ENCODE results near the gene SLC1A1. TPM values are rescaled to one million over a fixed set of nuclear protein-coding genes. Genes with fewer than 3 reads are reported as not detected.
A peak's percentile ranks its signal among the peaks of the same experiment; 100 is the strongest.
"Not testable (repeated sequence)": the region's sequence is repeated elsewhere in the genome, so short reads cannot be mapped to it uniquely, and the experiment has no call there.

The SLC1A1 gene
- total and polyA plus RNA-seq, 2 experiments from 2014 or later: 3.7 to 8.2 TPM

- Mint-ChIP-seq H3K36me3 (ENCODE audit: low read depth) (peaks cover 10% of the 10 kb centered on the region), H3K9me3 (peaks cover 26% of the 10 kb centered on the region), H3K4me1 (peaks cover 19% of the 10 kb centered on the region)
- H3K4me2 ChIP-seq; H3K27me3 Mint-ChIP-seq (ENCODE audit: insufficient read depth, low read depth, poor library complexity); H4K20me1 ChIP-seq (replicated peaks; ENCODE audit: insufficient read depth); H3K27ac ChIP-seq (ENCODE audit: low read depth); H3K36me3 ChIP-seq (ENCODE audit: insufficient read depth); H3K79me2 ChIP-seq (replicated peaks; ENCODE audit: insufficient read depth); H3K4me3 Mint-ChIP-seq; H3K9me2 ChIP-seq (ENCODE audit: insufficient read depth); H3K27me3 ChIP-seq (ENCODE audit: insufficient read depth); H3K4me1 ChIP-seq (ENCODE audit: insufficient read depth); H3F3A ChIP-seq (replicated peaks; ENCODE audit: low read depth); H3K4me3 ChIP-seq; H2AFZ ChIP-seq; H3K27ac Mint-ChIP-seq; ATAC-seq: not testable (repeated sequence)
- DNase-seq (ENCODE audit: low spot score): peak; percentile 68
- TF ChIP-seq, protein P1, sequence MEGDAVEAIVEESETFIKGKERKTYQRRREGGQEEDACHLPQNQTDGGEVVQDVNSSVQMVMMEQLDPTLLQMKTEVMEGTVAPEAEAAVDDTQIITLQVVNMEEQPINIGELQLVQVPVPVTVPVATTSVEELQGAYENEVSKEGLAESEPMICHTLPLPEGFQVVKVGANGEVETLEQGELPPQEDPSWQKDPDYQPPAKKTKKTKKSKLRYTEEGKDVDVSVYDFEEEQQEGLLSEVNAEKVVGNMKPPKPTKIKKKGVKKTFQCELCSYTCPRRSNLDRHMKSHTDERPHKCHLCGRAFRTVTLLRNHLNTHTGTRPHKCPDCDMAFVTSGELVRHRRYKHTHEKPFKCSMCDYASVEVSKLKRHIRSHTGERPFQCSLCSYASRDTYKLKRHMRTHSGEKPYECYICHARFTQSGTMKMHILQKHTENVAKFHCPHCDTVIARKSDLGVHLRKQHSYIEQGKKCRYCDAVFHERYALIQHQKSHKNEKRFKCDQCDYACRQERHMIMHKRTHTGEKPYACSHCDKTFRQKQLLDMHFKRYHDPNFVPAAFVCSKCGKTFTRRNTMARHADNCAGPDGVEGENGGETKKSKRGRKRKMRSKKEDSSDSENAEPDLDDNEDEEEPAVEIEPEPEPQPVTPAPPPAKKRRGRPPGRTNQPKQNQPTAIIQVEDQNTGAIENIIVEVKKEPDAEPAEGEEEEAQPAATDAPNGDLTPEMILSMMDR (conservative IDR thresholded peaks at IDR 0.05; ENCODE audit: low read depth in 2 of 2): peak; percentile 31 to 32; a peak in 3 of 4 replicates
These were observed 41.1 kb downstream of the SLC1A1 start for GRCh38 chr9:4531355-4531754.

- not testable (repeated sequence) for H3K27me3 ChIP-seq (ENCODE audit: insufficient read depth); H3K27me3 Mint-ChIP-seq (ENCODE audit: insufficient read depth, low read depth, poor library complexity); H2AFZ ChIP-seq; H3K79me2 ChIP-seq (replicated peaks; ENCODE audit: insufficient read depth); H3K27ac Mint-ChIP-seq; H4K20me1 ChIP-seq (replicated peaks; ENCODE audit: insufficient read depth); H3K36me3 Mint-ChIP-seq (ENCODE audit: low read depth); H3K4me1 ChIP-seq (ENCODE audit: insufficient read depth); H3K4me2 ChIP-seq; H3K36me3 ChIP-seq (ENCODE audit: insufficient read depth); DNase-seq (ENCODE audit: low spot score); H3K9me2 ChIP-seq (ENCODE audit: insufficient read depth); H3K27ac ChIP-seq (ENCODE audit: low read depth); H3F3A ChIP-seq (replicated peaks; ENCODE audit: low read depth); H3K4me3 Mint-ChIP-seq; H3K4me3 ChIP-seq; ATAC-seq
- H3K4me1 Mint-ChIP-seq: peaks cover 16% of the 10 kb centered on the region
- H3K9me3 Mint-ChIP-seq: peaks cover 26% of the 10 kb centered on the region
These were observed 43.6 kb downstream of the SLC1A1 start for GRCh38 chr9:4533881-4534280.

DNA sequence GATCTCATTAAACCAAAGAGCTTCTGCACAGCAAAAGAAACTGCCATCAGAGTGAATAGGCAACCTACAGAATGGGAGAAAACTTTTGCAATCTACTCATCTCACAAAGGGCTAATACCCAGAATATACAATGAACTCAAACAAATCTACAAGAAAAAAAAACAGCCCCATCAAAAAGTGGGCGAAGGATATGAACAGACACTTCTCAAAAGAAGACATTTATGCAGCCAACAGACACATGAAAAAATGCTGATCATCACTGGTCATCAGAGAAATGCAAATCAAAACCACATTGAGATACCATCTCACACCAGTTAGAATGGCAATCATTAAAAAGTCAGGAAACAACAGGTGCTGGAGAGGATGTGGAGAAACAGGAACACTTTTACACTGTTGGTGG is 45.9 kb downstream of the SLC1A1 start:
- not testable (repeated sequence) for H3K27me3 ChIP-seq (ENCODE audit: insufficient read depth); H2AFZ ChIP-seq; H3K27me3 Mint-ChIP-seq (ENCODE audit: insufficient read depth, low read depth, poor library complexity); H3K4me1 Mint-ChIP-seq; H3K4me3 Mint-ChIP-seq; H3K27ac Mint-ChIP-seq; DNase-seq (ENCODE audit: low spot score); H3K79me2 ChIP-seq (replicated peaks; ENCODE audit: insufficient read depth); H3K36me3 ChIP-seq (ENCODE audit: insufficient read depth); H3K4me2 ChIP-seq; H3K4me3 ChIP-seq; H4K20me1 ChIP-seq (replicated peaks; ENCODE audit: insufficient read depth); H3K4me1 ChIP-seq (ENCODE audit: insufficient read depth); ATAC-seq; H3K36me3 Mint-ChIP-seq (ENCODE audit: low read depth); H3K9me2 ChIP-seq (ENCODE audit: insufficient read depth); H3F3A ChIP-seq (replicated peaks; ENCODE audit: low read depth); H3K27ac ChIP-seq (ENCODE audit: low read depth)
- H3K9me3 Mint-ChIP-seq: peaks cover 23% of the 10 kb centered on the region

GRCh38 chr9:4537581-4537980 is 47.3 kb downstream of the SLC1A1 start:
- H3K4me1 Mint-ChIP-seq: peaks cover 14% of the 10 kb centered on the region
- no peak for TF ChIP-seq ZNF331 (CRISPR knock-in tag; IDR thresholded peaks at IDR 0.05; ENCODE audit: low read depth)
- no peak for TF ChIP-seq POLR2AphosphoS5 (IDR thresholded peaks at IDR 0.05; ENCODE audit: low read depth)
- TF ChIP-seq NANOG (IDR thresholded peaks at IDR 0.05; ENCODE audit: borderline replicate concordance): no peak
- TF ChIP-seq ZNF114 (CRISPR knock-in tag; IDR thresholded peaks at IDR 0.05): no peak

More at GRCh38 chr9:4537581-4537980, 47.3 kb downstream of the SLC1A1 start:
- no peaks in the 10 kb centered on the region for H3K79me2 ChIP-seq (replicated peaks; ENCODE audit: insufficient read depth)
- no peaks in the 10 kb centered on the region for H3K27me3 ChIP-seq (ENCODE audit: insufficient read depth)
- peaks cover 12% of the 10 kb centered on the region for H3K4me1 ChIP-seq (ENCODE audit: insufficient read depth)
- Mint-ChIP-seq H3K36me3 (ENCODE audit: low read depth) (peaks cover 4% of the 10 kb centered on the region; the same call in 2 of the 3 replicates), H3K4me3 (no peak overlapping the region), H3K27ac (no peak overlapping the region), H3K9me3 (peaks cover 14% of the 10 kb centered on the region; the same call in 2 of the 3 replicates), H3K27me3 (ENCODE audit: insufficient read depth, low read depth, poor library complexity) (peaks cover 4% of the 10 kb centered on the region)
- H3K4me3 ChIP-seq: no peak overlapping the region
- DNase-seq (ENCODE audit: low spot score): no peak
- H4K20me1 ChIP-seq (replicated peaks; ENCODE audit: insufficient read depth): no peaks in the 10 kb centered on the region
- no peaks in the 10 kb centered on the region for H3F3A ChIP-seq (replicated peaks; ENCODE audit: low read depth)
- no peaks in the 10 kb centered on the region for H3K9me2 ChIP-seq (ENCODE audit: insufficient read depth)
- no peaks in the 10 kb centered on the region for H3K36me3 ChIP-seq (ENCODE audit: insufficient read depth)
- no peak overlapping the region for H3K27ac ChIP-seq (ENCODE audit: low read depth)
- H3K4me2 ChIP-seq: no peak overlapping the region
- no peak for ATAC-seq
- no peak overlapping the region for H2AFZ ChIP-seq
